ENCODE results near the gene XRN2. TPM values are rescaled to one million over a fixed set of nuclear protein-coding genes. Genes with fewer than 3 reads are reported as not detected.

XRN2 gene
- polyA plus RNA-seq, 3 donors, result 53.1 to 111 (median 101) TPM

- peaks cover 63 to 79% of the 10 kb centered on the region in 2 donors for H3K36me3 ChIP-seq (replicated peaks in 1 of 2; ENCODE audit: control insufficient read depth in 1 of 2, insufficient read depth in 2 of 2, low read length in 2 of 2)
- peak overlapping the region in 2 of 7 donors; percentile 20 to 37 for H3K27ac Mint-ChIP-seq
Observed at GRCh38 chr20:21372016-21372415, 68.9 kb downstream of the XRN2 start.

GRCh38 chr20:21373436-21373835, 70.3 kb downstream of the XRN2 start:
- H3K36me3 ChIP-seq (replicated peaks in 1 of 2; ENCODE audit: control insufficient read depth in 1 of 2, insufficient read depth in 2 of 2, low read length in 2 of 2), result peaks cover 60 to 79% of the 10 kb centered on the region in 2 donors
- Mint-ChIP-seq H3K27ac (no peak overlapping the region), H3K4me3 (no peak overlapping the region), H3K9me3 (no peaks in the 10 kb centered on the region), H3K27me3 (ENCODE audit: low read depth in 3 of 3) (no peaks in the 10 kb centered on the region), H3K36me3 (peaks cover 65 to 83% of the 10 kb centered on the region in 2 donors), H3K4me1 (no peaks in the 10 kb centered on the region)
- H3K9me3 ChIP-seq (replicated peaks in 1 of 2; ENCODE audit: control insufficient read depth in 1 of 2, insufficient read depth in 1 of 2, low read length in 2 of 2), result no peaks in the 10 kb centered on the region
- peaks cover 93% of the 10 kb centered on the region for H4K20me1 ChIP-seq (ENCODE audit: insufficient read depth, low read length)
- WGBS (ENCODE audit: insufficient coverage), result no CpG with 5 or more reads among the region's 1 CpG
- H3K4me2 ChIP-seq (replicated peaks; ENCODE audit: extremely low read depth, low read length, poor library complexity, severe bottlenecking), result no peak overlapping the region
- no peak overlapping the region for H2AFZ ChIP-seq (ENCODE audit: insufficient read depth, low read depth, low read length, poor library complexity, severe bottlenecking)
- H3K4me1 ChIP-seq (ENCODE audit: control insufficient read depth in 1 of 2, insufficient read depth in 2 of 2, low read length in 2 of 2), result no peaks in the 10 kb centered on the region
- peaks cover 23% of the 10 kb centered on the region for H3K79me2 ChIP-seq (ENCODE audit: insufficient read depth, low read length)
- H3K27ac ChIP-seq (ENCODE audit: low read depth in 1 of 2, low read length in 2 of 2), result no peak overlapping the region
- H3K9ac ChIP-seq (ENCODE audit: insufficient read depth, low read length, poor library complexity, severe bottlenecking), result no peak overlapping the region
- H3K4me3 ChIP-seq (replicated peaks in 1 of 3; ENCODE audit: low read depth in 2 of 3, low read length in 3 of 3), result no peak overlapping the region
- no peaks in the 10 kb centered on the region for H3K27me3 ChIP-seq (ENCODE audit: control insufficient read depth in 2 of 2, insufficient read depth in 2 of 2, low read length in 2 of 2)
- no peak for DNase-seq
- intact Hi-C loops (cut with micrococcal nuclease), result no loop called here
- TF ChIP-seq CTCF (IDR thresholded peaks at IDR 0.05), result no peak

More at GRCh38 chr20:21372016-21372415, 68.9 kb downstream of the XRN2 start:
- peaks cover 18% of the 10 kb centered on the region for H3K79me2 ChIP-seq (ENCODE audit: insufficient read depth, low read length)
- intact Hi-C loops (cut with micrococcal nuclease), result no loop called here
- no peak overlapping the region for H3K9ac ChIP-seq (ENCODE audit: insufficient read depth, low read length, poor library complexity, severe bottlenecking)
- 100% methylated on average over 1 of the region's 2 CpGs for WGBS (ENCODE audit: insufficient coverage)
- H3K27me3 ChIP-seq (ENCODE audit: control insufficient read depth in 2 of 2, insufficient read depth in 2 of 2, low read length in 2 of 2), result no peaks in the 10 kb centered on the region
- H3K4me2 ChIP-seq (replicated peaks; ENCODE audit: extremely low read depth, low read length, poor library complexity, severe bottlenecking), result no peak overlapping the region
- no peak for TF ChIP-seq CTCF (IDR thresholded peaks at IDR 0.05)
- Mint-ChIP-seq H3K9me3 (no peaks in the 10 kb centered on the region), H3K4me1 (no peaks in the 10 kb centered on the region), H3K4me3 (no peak overlapping the region), H3K36me3 (peaks cover 67 to 81% of the 10 kb centered on the region in 2 donors), H3K27me3 (ENCODE audit: low read depth in 3 of 3) (no peaks in the 10 kb centered on the region)
- no peaks in the 10 kb centered on the region for H3K4me1 ChIP-seq (ENCODE audit: control insufficient read depth in 1 of 2, insufficient read depth in 2 of 2, low read length in 2 of 2)
- no peak overlapping the region for H2AFZ ChIP-seq (ENCODE audit: insufficient read depth, low read depth, low read length, poor library complexity, severe bottlenecking)
- peaks cover 85% of the 10 kb centered on the region for H4K20me1 ChIP-seq (ENCODE audit: insufficient read depth, low read length)
- DNase-seq, result no peak
- H3K27ac ChIP-seq (ENCODE audit: low read depth in 1 of 2, low read length in 2 of 2), result no peak overlapping the region
- no peaks in the 10 kb centered on the region for H3K9me3 ChIP-seq (replicated peaks in 1 of 2; ENCODE audit: control insufficient read depth in 1 of 2, insufficient read depth in 1 of 2, low read length in 2 of 2)
- no peak overlapping the region for H3K4me3 ChIP-seq (replicated peaks in 1 of 3; ENCODE audit: low read depth in 2 of 3, low read length in 3 of 3)

All from CD14-positive monocyte (primary cell).